ENCODE data around the gene HTD2.
"Not testable (repeated sequence)": the region's sequence is repeated elsewhere in the genome, so short reads cannot be mapped to it uniquely, and the experiment has no call there.

The HTD2 gene

DNA sequence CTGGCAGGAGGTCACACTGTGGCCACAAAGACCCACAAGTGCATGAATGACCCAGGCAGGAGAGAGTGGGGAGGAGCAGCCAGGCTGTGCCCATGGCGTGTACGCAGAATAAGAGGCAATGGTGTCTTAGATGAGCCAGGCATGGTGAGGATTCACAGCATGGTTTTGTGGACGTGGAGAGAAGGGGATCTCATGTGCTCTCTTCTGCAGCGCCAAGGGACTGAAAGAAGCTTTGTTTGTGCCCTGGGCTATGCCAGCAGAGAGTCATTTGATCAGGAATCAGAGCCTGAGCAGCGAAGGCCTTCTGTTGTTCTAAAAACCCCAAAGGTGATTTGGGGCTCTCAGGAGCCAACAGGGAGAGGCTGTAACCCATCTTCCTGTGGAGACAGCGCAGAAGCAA, 19.0 kb upstream of the HTD2 start:
- H3K4me3 ChIP-seq (ENCODE audit: low read depth, low read length): no peak overlapping the region
- TF ChIP-seq, protein P1, sequence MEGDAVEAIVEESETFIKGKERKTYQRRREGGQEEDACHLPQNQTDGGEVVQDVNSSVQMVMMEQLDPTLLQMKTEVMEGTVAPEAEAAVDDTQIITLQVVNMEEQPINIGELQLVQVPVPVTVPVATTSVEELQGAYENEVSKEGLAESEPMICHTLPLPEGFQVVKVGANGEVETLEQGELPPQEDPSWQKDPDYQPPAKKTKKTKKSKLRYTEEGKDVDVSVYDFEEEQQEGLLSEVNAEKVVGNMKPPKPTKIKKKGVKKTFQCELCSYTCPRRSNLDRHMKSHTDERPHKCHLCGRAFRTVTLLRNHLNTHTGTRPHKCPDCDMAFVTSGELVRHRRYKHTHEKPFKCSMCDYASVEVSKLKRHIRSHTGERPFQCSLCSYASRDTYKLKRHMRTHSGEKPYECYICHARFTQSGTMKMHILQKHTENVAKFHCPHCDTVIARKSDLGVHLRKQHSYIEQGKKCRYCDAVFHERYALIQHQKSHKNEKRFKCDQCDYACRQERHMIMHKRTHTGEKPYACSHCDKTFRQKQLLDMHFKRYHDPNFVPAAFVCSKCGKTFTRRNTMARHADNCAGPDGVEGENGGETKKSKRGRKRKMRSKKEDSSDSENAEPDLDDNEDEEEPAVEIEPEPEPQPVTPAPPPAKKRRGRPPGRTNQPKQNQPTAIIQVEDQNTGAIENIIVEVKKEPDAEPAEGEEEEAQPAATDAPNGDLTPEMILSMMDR (IDR thresholded peaks at IDR 0.05; ENCODE audit: low read depth, low read length): no peak

DNA sequence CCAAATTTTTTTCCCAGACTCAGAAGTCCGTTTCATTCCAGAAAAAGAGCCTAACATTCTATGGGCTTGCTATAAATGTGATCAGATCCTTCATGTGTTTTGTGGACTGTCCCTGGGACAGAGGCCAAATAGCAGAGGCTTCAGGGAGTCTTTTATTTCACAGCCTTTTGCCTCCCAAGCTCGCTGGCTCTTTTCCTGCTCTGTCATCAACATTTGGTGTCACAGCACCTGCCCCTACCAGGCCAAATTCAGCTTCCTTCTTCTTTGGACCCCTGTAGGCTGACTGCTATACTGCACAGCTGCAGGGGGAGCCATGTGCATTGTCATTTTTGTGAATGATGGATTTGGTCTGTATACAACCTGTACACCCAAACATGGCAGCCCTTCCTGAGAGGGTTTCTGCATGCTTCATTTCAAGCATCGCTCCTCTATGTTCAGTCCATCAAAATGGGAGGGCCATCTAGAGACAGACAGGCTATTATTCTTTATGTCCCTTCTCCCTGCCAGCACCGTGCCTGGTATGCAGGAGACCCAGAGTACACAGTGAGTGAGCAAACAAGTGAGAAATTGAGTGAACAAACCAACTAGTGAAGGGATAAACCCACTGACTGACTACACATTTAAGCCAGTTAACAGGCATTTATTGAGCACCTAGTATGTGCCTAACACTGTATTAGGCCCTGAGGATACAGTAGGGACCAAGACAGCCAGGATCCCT, 18.1 kb upstream of the HTD2 start:
- no peak overlapping the region for H3K4me3 ChIP-seq (ENCODE audit: low read depth, low read length)
- TF ChIP-seq, protein P1 (IDR thresholded peaks at IDR 0.05; ENCODE audit: low read depth, low read length): no peak

DNA sequence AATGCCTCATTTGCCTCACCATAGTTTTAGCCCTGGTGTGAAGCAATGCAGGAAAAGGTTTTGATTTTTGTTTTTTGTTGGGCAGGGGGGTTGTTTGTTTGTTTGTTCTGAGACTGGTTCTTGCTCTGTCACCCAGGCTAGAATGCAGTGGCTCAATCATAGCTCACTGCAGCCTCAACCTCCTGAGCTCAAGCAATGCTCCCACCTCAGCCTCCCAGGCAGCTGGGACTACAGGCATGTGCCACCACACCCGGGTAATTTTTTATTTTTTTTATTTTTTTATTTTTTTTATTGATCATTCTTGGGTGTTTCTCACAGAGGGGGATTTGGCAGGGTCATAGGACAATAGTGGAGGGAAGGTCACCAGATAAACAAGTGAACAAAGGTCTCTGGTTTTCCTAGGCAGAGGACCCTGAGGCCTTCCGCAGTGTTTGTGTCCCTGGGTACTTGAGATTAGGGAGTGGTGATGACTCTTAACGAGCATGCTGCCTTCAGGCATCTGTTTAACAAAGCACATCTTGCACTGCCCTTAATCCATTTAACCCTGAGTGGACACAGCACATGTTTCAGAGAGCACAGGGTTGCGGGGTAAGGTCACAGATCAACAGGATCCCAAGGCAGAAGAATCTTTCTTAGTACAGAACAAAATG, 17.2 kb upstream of the HTD2 start:
- H3K4me3 ChIP-seq (ENCODE audit: low read depth, low read length): not testable (repeated sequence)

DNA sequence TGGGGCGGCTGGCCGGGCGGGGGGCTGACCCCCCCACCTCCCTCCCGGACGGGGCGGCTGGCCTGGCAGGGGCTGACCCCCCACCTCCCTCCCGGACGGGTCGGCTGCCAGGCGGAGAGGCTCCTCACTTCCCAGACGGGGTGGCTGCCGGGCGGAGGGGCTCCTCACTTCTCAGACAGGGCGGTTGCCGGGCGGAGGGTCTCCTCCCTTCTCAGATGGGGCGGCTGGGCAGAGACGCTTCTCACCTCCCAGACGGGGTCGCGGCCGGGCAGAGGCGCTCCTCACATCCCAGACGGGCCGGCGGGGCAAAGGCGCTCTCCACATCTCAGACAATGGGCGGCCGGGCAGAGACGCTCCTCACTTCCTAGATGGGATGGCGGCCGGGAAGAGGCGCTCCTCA, 15.9 kb upstream of the HTD2 start:
- H3K4me3 ChIP-seq (ENCODE audit: low read depth, low read length): not testable (repeated sequence)

DNA sequence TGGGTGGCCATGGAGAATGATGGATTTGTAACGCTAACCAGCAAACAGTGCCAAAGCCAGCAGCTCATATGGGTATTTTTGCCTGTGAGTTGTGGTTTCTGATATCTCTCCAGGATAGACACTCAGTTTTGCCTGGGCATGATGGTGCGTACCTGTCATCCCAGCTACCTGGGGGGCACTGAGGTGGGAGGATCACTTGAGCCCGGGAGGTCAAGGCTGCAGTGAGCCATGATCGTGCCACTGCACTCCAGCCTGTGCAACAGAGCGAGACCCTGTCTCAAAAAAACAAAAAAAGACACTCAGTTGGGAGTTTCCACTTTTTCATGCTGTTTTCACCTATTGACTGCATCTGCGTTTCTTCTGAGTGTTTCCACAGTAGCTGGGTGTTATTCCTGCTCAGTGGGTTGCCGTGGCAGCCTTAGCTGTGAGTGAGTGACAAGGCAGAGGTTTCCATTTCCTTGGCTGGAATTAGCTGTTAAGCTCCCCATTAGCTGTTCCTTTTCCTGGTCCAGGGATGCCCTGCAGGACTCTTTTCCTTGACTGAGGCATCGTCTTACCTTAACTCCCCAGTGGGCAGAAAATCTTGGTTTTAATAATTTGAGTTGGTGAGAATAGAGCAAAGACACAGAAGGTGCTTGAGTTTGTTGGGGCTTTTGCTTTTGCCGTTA, 14.5 kb upstream of the HTD2 start:
- H3K4me3 ChIP-seq (ENCODE audit: low read depth, low read length): no peak overlapping the region
- TF ChIP-seq, protein P1 (IDR thresholded peaks at IDR 0.05; ENCODE audit: low read depth, low read length): no peak

DNA sequence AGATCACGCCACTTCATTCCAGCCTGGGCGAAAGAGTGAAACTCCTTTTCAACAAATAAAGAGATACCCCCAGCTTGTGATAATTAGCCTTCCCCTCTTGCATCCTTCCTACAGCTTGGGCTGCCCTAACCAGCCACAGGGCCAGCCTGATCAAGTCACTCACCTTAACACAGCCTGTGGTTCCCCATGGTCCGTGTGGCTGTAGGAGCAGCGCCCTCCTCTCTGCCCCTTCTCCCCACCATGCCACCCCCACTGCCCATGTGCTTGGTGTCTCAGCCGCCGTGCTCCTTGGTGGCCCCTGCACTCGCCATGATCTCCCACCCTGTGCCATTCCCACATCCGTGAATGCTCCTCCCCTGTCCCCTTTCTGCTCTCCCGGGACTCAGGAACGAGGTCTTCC, 13.5 kb upstream of the HTD2 start:
- H3K4me3 ChIP-seq (ENCODE audit: low read depth, low read length): no peak overlapping the region
- TF ChIP-seq, protein P1 (IDR thresholded peaks at IDR 0.05; ENCODE audit: low read depth, low read length): no peak

DNA sequence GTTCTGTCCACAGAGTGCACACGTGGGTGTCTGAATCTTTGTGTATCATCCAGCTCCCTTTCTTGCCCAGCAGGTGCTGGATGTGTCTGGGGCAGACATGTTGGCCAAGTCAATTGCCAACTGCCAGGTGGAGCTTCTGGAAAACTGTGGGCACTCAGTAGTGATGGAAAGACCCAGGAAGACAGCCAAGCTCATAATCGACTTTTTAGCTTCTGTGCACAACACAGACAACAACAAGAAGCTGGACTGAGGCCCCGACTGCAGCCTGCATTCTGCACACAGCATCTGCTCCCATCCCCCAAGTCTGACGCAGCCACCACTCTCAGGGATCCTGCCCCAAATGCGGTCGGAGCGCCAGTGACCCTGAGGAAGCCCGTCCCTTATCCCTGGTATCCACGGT, 12.8 kb upstream of the HTD2 start:
- no peak overlapping the region for H3K4me3 ChIP-seq (ENCODE audit: low read depth, low read length)
- TF ChIP-seq, protein P1 (IDR thresholded peaks at IDR 0.05; ENCODE audit: low read depth, low read length): no peak

DNA sequence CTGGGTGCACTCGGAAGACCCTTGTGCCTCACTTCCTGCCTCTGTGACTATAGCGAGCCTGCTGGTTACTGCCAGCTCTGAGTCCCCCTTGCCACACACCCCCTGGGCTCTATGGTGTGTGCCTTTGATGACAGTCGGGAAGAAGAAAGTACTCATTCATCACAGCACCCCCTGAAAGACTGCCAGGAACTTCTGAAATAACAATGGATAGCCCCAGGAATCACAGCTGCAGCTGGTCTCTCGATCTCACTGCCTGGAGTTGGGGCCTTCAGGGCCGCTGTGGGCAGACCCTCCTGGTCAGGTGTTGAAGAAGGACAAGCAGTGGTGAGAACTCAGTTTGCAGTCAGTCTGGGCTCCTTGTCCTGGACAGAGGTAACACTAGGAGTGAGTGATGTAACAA, 10.1 kb upstream of the HTD2 start:
- TF ChIP-seq, protein P1 (IDR thresholded peaks at IDR 0.05; ENCODE audit: low read depth, low read length): no peak

More for the DNA sequence above, 10.1 kb upstream of the HTD2 start:
- H3K4me3 ChIP-seq (ENCODE audit: low read depth, low read length): no peak overlapping the region
